Measurements from ENCODE around the gene OGDHL.

Gene OGDHL

DNA sequence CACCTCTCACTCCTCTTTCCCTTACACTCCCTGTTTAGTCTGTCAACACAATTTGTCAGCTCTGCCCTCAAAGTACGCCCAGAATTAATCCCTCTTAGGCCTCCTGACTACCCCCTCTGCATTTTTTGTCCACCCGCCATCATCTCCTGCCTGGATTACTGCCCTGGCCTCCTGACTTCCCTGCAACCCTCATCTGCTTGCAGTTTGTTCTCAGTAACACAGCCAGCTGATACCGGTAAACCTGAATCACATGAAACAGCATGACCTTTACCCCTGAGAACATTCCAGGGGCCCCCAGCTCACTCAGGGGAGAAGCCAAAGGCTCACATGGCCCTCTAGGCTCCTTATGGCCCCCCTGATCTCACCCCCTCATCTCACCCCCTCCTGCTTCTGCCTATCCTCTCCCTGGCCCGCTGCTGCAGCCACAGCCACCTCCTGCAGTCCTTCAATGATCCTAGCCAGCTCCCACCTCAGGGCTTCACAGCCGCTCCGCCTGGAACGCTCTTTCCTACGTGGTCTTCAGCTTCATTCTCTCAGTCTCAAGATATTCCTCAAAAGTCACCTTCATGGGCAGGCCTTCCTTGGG lies 73.8 kb downstream of the OGDHL start:
- FAIRE-seq = no peak

DNA sequence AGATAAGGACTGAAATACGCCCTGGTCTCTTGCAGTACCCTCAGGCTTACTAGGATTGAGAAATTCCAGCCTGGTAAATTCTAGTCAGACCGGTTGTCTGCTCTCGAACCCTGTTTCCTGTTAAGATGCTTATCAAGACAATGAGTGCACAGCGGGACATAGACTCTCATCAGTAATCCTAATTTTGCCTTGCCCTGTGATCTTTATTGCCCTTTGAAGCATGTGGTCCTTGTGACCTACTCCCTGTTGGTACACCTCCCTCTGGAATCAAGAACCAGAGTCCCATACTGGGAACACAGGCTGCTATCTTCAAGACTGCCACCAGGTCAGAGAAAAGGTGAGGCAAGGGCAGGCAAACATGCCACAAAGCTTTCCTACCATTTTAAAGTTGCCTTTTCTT lies 75.5 kb downstream of the OGDHL start:
- no peak for FAIRE-seq
